Stimulated activated CD8-positive, alpha-beta memory T cell treated with anti-CD3 and anti-CD28 coated beads, Interleukin-15, amount 100 ng/mL, for 48 hours (primary cell): ENCODE data around the gene SOX5.

Experiments
- DNase-seq, 2 donors: peaks; one replicate each; pipeline ENCODE4 v3.0.0-alpha.2; 2020; ENCODE audit warnings: low read depth in 2 of 2

SOX5 gene

DNA sequence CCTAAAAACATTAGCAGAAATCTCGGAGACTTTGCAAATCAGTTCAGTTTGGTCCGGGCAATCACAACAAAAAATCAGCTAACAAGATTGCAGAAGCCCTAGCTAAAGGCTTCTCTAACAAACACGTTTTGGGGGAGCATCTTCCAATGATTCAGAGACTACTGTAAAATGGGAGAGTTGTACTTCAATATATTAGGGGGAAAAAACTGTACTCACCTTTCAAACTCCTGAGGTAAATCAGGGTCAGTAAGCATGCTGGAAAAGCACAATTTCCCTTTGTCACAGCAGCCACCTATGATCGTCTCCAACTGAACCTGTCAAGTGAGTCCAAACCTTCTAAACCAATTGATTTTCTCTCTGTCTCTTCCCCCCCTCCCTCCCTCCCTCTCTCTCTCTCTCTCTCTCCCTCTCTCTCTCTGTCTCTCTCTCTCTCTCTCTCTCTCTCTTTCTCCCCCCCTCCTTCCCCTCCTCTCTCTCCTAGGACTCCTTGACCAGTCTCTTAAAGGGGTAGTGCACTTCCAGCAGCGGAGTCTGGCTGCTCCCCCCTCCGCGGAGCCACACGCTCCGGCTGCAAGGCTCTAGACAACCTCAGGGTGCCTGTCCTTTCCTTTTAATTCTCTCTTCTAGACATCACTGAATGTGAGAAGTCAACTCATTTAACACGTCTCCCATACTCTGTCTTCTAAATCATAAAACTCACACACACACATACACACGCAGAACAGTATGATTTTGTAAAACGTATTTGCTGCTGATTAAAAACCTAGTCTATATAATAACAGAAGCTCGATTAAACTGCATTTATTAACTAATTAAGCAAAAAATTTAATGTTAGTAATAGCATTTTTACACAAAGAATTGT, at the start of gene SOX5:
TSS of gene SOX5 (minus strand) at position 323 of the 862 bp plus-strand sequence. CDS start at position 254, 69 bp downstream.
- DNase-seq, result no peak

DNA sequence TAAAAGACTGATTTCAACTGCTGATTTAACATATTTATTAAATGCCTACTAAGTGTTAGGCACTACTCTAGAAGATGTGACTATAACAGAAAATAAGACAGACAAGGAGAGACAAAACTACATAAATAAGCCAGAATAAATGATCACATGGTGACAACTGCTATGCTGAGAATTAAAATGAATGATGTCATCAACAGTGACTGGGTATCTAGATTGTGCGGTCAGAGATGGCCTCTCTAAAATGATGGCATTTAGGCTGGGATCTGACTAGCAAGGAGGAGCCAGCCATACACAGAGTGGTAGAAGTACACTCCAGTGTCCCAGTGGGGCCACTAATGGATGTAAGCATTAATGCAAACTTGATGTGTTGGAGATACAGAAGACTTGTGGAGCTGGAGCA, 37.6 kb upstream of the SOX5 start:
- DNase-seq, result no peak

DNA sequence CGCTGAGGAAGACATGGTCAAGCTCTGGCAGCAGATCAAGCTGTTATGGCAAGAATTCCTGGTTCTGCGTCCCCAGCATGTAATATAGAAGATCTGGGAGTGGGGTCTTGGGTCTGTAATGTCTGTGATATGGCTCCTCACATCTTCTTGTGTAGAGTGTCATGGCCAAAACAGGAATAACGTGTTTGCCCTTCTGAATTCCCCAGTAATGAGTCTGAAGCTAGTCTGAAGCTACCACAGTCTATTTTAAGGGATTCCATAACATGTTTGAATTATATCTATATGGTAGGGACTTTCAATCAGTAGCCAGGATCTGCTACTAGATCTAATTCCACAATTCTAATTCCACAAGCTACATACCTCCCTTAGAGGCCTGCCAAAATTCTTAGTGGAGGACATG, 31.4 kb upstream of the SOX5 start:
- no peak for DNase-seq

DNA sequence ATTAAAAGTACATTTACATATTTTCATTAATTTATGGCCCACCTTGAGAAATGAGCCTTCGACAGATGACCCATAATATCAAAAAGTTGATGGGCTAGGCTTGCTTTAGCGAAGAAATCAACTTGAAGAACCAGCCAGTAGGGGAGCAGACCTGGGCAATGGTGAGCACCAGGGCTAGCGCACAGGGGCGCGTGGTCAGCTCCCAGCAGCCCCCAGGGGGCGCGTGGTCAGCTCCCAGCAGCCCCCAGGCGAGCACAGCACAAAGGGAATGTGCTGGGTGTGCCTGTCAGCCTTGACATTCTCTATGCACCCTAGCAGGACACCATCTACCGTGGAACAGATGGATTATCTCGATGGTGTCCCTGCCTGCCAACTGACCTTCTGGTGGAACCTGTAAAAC, 15.3 kb upstream of the SOX5 start:
- DNase-seq, result no peak

DNA sequence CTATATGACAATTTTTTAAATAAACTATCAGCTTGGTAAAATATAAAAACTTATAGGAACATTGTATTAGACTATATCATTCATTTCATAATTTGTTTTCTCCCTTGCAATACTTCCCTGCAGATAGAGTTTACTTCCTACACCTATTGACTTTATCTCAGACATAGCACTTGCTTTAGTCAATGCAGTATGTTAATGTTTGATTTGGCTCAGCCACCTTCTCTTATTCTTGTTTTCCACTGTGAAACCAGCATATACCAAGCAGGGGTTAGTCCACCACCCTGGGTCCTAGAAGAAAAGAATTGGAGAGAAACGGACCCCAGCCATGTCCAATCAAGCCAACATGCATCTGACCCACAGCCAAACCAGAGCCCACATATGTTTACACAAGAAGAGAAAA, 10.4 kb upstream of the SOX5 start:
- no peak for DNase-seq

DNA sequence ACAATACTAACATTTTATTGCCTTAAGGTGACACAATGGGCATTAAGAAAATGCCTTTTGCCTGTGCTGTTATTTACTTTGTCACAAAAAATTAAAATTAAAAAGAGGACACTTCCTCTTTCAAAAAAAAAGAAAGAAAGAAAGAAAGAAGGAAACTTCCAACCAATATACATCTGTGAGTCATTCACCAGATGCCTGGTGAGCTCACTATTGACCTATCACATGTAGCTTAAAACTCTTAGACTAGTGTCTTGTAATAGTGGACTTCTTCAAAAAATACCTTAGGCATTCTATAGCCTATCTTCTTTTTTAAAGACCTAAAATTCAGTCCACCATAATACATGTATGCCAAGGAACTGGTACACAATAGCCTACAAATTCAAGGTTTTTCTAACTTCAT, 4.9 kb upstream of the SOX5 start:
- DNase-seq, result no peak

DNA sequence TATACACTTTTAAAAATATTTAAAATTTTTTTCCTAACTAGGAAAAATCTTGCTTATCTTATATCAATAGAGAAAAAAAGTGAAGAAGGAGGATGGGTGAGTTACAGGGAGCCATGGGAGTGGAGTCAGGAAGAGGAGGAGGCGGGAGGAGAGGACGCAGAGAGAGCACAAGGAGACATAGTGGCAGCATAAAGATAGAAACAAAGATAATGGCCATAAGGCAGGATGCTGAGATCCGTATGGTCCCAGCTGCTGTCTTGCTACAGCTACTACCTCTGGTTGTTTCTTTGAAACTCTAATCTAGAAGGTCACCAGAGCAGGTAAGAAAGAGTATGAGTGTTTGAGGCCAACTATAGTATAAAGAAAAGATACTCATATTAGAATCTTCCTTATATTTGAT, 2.6 kb upstream of the SOX5 start:
- no peak for DNase-seq

DNA sequence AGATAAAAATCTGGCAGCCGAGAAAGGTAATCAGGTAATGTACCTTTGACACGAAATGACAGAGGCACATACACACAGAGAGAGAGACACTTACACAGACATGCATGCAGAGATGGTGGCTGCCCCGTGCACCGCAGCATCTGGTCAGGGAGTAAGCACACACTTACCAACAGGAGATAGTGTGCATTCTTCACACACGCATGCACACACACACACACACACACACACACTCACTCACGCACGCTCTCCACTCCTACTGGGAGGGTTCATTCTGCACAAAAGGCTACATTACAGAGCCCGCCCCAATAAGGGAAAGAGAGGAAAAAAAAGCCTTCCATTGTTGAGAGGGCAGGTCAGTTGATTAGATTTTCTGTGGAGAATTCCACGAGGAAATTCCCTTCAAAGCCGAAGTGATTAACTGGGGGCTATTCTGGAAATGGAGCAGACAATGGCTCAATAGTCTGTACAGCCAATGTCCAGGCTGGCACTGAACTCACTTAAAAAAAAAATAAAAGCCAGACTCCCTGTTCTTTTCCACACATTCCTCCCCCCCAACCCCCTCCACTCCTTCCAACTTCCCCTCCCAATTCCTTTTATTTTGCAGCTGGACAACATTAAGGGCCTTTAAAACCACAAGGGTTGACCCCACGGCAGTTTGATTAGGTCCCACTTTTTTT, 1.4 kb upstream of the SOX5 start:
- DNase-seq, result no peak

DNA sequence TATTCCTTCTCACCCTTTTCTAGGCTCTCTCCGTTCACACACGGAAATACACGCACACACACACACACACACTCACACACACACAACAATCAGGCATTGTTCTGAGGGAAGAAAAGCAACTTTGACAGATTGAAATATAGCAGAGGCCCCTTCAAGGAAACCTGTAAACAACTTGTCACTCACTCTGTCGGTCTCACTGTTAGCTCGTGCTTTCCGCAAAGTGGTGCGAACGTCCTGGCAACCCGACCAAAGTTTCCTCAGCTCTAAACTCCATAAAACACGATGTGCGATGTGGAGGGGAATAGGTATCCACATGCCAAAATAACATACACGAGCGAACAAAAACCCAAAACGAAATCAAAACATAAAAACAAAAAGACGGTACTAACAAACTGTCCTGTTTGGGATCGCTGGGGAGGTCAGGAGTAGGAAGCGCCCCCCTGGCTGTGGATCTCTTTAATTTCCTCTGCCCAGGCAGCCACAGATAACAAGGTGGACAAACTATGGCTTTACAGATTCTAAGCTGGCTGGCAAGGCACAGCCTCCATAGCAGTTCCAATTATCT, 822 bp upstream of the SOX5 start:
- DNase-seq, result no peak

DNA sequence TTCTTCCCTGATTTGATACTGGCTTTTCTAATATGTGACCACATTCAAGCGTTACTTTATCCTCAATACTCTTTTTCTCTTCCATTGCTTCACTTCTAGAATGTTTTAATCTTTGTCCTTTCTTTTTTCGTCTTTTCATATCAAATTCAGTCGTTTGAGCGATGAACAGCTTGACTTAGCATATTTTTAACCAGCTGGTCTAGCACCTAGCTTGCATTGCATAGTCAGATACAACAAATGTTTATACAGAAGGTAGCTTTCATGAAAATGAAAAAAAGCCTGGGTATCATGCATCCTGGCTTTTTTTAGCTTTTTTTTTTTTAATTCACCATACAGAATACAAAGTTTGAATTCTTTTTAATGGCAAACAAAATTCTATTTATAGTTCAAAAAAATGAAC, 1.2 kb downstream of the SOX5 start:
- DNase-seq, result no peak

DNA sequence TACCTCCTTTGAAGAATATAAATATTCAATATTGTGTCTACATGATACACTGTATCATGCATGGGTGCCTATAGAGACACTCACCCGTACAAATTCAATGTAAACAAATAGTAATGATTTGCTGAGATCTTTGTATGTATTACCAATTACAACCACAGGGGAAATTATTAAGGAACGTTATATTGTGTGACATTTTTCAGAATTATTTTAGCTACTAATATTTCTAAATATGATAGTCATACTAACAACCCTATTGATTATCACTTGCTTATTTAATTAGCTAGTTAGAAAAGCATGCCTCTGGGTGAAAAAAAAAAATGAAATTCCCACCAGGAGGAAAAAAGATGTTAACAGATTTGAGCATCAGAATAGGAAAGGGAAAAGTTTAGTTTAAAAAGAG, 2.1 kb downstream of the SOX5 start:
- DNase-seq, result no peak

DNA sequence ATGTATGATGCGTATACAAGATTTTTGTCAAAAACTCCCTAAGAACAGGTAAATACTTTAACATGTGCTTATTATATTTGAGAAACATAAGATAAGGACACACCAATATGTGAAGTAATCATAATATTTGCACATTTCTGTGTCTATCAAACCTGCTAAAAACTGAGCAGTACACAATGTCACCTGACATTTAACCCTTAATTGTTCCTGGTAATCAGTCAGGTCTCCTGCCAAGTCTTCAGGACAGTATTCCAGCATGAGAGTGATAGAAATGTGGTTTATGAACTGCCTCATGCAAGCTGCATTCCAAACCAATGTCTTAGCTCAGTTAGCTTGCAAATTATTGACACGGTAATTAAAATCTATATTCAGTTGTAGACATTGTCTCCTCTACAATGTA, 4.2 kb downstream of the SOX5 start:
- DNase-seq, result no peak

DNA sequence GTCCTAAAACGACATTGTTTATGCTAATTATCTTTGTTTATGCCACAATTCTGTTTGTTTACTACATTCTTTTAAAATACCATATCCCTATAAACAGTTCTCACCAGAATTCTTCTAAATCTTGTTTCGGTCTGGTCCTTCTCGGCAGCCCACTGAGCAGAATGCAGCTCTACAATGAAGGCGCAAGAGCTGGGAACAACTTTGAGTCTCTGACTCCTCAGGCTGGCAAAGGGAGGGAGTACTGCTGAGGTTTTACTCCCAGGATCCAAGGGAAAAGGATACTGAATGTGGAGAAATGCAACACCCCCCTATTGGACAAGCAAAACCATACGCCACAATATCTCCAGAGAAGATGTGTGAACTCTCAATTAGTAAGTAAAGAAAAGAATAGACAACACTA, 5.4 kb downstream of the SOX5 start:
- no peak for DNase-seq

DNA sequence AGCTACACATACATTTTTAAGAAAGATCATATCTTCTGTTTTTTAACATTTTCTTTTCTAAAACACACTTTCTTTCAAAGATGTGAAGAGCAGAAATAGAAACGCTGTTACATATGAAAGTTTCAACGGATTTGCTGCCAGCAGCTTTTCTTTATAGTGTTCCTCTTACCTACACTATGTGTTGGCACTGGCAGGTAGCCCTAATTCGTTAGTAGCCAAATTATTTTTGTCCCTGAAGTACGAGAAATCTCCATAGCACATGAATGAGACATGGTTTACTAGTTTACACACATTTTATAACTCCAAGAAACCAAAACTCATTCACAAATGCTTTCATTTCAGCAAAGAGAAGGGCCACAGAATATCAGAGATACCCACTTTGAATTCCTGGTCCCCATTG, 6.6 kb downstream of the SOX5 start:
- no peak for DNase-seq

DNA sequence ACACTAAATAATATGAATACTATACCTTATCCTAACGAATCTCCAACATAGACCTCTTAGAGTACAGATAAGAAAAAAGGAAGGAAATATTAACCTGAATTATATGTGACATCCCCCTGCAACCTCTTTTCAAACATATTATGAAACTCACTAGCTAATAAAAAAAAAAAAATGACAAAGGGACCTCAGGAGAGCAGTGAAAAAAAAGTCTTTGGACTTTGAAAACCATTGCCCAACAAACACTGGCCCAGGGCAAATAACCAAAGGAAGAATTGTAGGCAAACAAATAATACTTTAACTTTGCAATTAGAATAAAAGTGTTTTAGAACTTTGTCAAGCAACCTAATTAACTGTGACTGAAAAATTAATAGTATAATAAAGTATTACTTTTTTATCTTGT, 7.7 kb downstream of the SOX5 start:
- DNase-seq, result no peak

DNA sequence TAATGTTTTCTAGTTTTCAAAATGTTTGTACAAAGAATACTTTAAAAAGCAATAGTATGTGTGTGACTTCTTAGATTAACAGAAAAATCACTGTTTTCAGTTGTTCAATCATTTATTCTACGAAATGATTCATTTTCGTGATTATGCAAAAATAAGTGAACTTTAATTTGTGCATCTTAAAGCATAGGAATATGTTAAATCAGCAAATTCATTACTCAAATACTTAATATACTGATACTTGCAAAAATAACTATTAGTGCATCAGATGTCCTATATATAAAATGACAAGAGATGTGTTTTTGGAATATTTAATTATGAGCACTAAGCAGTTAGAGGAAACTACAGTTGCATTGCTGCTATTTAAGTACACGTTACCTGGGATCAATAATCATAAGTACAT, 11.0 kb downstream of the SOX5 start:
- DNase-seq, result no peak

DNA sequence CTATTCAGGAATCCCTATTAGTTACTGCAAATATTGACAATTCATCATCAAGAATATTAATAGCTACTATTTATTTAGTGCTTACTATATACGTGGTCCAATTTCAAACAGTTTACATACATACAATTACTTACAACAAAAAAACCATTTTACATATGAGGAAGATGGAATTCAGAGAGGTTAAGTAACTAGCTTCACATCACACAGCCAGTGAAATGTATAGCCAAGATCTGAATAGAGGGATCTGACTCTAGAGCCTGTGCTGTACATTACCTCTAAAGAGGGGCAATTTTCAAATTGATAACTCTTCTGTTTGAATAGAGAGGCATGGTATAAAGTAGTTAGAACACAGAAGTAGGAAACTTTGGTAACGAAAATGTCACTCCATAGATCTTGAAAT, 18.3 kb downstream of the SOX5 start:
- no peak for DNase-seq

DNA sequence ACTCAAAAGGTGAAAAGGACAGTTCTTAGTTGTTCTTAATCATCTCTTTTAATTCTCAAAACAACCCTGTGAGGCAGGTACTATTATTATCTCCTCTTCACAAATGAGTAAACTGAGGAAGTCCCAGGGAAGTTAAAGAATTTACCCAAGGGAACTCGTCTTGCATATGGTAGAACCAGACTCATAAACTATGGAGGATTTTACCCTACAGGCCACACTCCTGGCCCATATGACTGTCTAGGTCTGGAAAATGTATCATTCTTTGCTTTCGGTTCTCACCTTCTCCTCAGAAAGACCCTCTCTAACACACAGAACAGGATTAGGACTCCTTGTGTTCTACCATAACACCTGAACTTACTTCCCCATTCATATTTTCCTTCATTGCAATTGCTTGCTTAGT, 18.9 kb downstream of the SOX5 start:
- DNase-seq, result no peak

DNA sequence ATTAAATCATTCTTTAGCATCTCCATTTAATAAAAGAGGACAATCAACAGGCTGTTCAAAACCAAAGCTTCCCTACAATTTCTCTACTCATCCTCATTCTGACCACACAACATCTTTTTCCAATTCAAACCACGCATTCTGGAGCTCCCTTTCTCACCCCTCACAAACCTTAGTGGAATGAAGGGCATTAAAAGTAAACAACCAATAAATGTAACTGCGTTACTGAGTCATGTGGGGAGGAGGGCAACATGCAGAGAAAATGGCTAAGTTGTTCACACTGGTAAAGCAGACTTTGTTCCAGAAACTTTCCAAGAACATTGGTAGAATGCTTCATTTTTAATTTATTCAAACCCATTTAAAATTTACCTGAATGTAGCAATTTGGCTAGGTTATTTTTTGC, 19.6 kb downstream of the SOX5 start:
- DNase-seq, result no peak

DNA sequence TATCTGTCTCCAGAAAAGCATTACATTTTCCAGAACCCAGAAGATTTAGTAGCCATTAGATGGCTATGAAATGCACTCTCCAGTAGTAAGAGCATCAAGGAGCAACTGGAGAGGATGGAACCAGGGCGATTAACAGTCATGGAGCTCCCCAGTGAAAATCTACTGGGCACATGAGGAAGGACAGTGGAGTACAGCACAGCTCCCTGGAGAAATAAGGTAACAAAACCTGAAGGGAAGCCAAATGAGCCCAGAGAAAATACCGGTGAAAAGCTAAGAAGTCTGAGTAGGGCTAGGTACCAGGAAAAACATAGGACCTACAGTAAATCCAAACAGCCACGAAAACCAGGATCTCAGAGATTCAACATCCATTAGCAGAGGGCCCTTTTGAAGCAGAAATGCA, 21.6 kb downstream of the SOX5 start:
- no peak for DNase-seq

DNA sequence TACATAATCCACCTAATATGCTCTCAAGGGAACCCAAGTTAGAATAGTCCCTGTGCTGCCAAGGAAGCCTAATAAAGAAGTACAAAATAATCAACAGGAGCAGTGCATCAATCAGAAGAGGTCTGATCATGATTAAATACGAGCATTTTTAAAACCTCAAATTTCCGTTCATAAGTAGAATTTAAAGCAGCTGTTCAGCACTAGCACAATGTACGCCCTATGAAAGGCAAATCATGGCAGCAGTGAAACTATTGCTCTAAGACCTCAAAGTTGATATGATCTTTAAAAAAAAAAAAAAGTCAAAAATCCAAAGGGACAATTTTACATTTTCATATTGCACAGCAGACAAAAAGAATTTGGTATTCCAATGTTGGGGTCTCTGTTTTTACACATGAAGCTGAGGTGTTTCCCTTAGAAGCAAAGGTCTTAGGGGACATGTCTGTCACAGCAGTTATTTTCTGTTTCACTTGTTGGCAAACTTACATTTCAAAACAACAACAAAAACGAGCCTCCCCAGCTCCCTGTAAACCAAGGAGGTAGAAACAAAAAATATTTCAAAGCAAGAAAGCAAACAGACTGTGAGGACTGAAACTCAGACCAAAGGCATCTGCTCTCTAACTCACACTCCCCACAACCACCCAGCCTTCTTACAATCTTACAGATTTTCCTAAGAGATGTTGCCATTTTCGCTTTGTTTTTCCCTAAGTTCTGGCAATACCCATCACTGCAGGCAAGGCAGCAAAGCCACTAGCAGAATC, 28.2 kb downstream of the SOX5 start:
- DNase-seq, result no peak

DNA sequence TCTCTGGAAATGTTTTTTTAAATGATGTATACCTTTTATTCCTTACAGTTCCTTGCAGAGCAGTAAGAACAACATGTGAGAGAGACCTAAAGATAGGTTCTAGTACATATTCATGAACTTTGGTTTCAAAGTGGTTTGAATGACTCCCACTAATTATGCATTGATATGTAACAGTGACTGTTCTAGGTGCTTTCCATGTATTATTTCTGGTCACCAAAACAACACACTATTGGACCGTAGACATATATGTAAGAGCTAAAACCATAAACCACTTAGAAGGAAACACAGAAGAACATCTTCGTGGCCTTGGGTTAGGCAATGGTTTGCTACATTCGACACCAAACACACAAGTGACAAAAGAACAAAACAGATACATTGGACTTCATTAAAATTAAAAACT, 37.9 kb downstream of the SOX5 start:
- no peak for DNase-seq
